Fibroblast of lung (primary cell): ENCODE results near the gene ISLR2. TPM values are rescaled to one million over a fixed set of nuclear protein-coding genes. Genes with fewer than 3 reads are reported as not detected.

Experiments used
- DNase-seq, 2 donors: peaks; one replicate each; pipeline versions ENCODE4 v3.0.0 to v3.0.0-alpha.2; 2010; ENCODE audit warnings: low read depth in 2 of 2
- H2AFZ ChIP-seq: 2 replicates; pipeline ENCODE4 v1.5.1; 2012; ENCODE audit warnings: low read length, control low read depth, inconsistent platforms
- H3K27ac ChIP-seq: 2 replicates; pipeline ENCODE4 v1.5.1; 2011; ENCODE audit warnings: low read length, control low read depth; ENCODE audit not compliant: insufficient read depth
- H3K27me3 ChIP-seq: 2 replicates; pipeline ENCODE4 v1.5.1; 2011; ENCODE audit warnings: mild to moderate bottlenecking, low read length; ENCODE audit not compliant: control insufficient read depth, insufficient read depth
- H3K36me3 ChIP-seq: 2 replicates; pipeline ENCODE4 v1.5.1; 2011; ENCODE audit warnings: low read length; ENCODE audit not compliant: control insufficient read depth, insufficient read depth
- H3K4me1 ChIP-seq: 2 replicates; pipeline ENCODE4 v1.5.1; 2011; ENCODE audit warnings: low read length; ENCODE audit not compliant: control insufficient read depth, insufficient read depth; ENCODE audit errors: extremely low read depth
- H3K4me2 ChIP-seq: 2 replicates; pipeline ENCODE4 v1.5.1; 2011; ENCODE audit warnings: low read length, control low read depth; ENCODE audit not compliant: insufficient read depth; ENCODE audit errors: extremely low read depth
- H3K4me3 ChIP-seq, 4 experiments: fragments of 200-600 bp in 1 of 4; sonication (generic) in 1 of 4; replicated peaks in 1 of 4; 2 replicates each; pipeline ENCODE4 v1.5.1; 2011 to 2016; ENCODE audit warnings: low read length in 4 of 4, low read depth in 3 of 4, mild to moderate bottlenecking in 3 of 4, control low read depth in 2 of 4, inconsistent platforms in 1 of 4, mixed read lengths in 1 of 4; ENCODE audit not compliant: insufficient read depth in 1 of 4; ENCODE audit errors: control extremely low read depth in 1 of 4
- H3K79me2 ChIP-seq: 2 replicates; pipeline ENCODE4 v1.5.1; 2012; ENCODE audit warnings: mild to moderate bottlenecking, low read length, inconsistent platforms; ENCODE audit not compliant: control insufficient read depth, insufficient read depth
- H3K9ac ChIP-seq: 2 replicates; pipeline ENCODE4 v1.5.1; 2011; ENCODE audit warnings: mild to moderate bottlenecking, low read length, control low read depth; ENCODE audit not compliant: insufficient read depth
- H3K9me3 ChIP-seq: 2 replicates; pipeline ENCODE4 v1.5.1; 2012; ENCODE audit warnings: low read depth, low read length; ENCODE audit not compliant: control insufficient read depth, insufficient read depth
- H4K20me1 ChIP-seq: 2 replicates; pipeline ENCODE4 v1.5.1; 2011; ENCODE audit warnings: low read length; ENCODE audit not compliant: control insufficient read depth, insufficient read depth; ENCODE audit errors: extremely low read depth
- CTCF ChIP-seq, 2 donors: IDR thresholded peaks in 1 of 2; conservative IDR thresholded peaks in 1 of 2; 1 replicate in 1 of 2; 2 replicates in 1 of 2; pipeline ENCODE4 v1.5.1; 2011 to 2012; ENCODE audit warnings: low read length in 2 of 2, control low read depth in 1 of 2, inconsistent platforms in 1 of 2, low read depth in 1 of 2, mild to moderate bottlenecking in 1 of 2
- EZH2 ChIP-seq: IDR thresholded peaks from 2 replicates; pipeline ENCODE4 v1.5.1; 2012; ENCODE audit warnings: low read length, control low read depth, mild to moderate bottlenecking; ENCODE audit errors: missing control alignments
- polyA plus RNA-seq, 2 donors: library from polyadenylated mRNA; depleted of rRNA in 1 of 2; stranded (reverse) in 1 of 2; unstranded in 1 of 2; fragments of >200 nt; gene quantifications; 2 replicates each; pipeline ENCODE4 v1.2.1, GENCODE V29; 2011 to 2012; ENCODE audit warnings: missing spikeins in 1 of 2
- total RNA-seq: library from RNA; depleted of rRNA; stranded (reverse); fragments of >200 nt; gene quantifications from 2 replicates; pipeline ENCODE4 v1.2.1, GENCODE V29; 2014

ISLR2 gene
- total and polyA plus RNA-seq, 2 donors (not counting 1 experiment from before 2014, with no cell fraction given) = not detected

- DNase-seq = no peak
- Histone ChIP-seq H3K36me3 (no peaks in the 10 kb centered on the region), H2AFZ (no peak overlapping the region), H3K27ac (no peak overlapping the region), H3K4me1 (no peaks in the 10 kb centered on the region), H3K4me2 (no peak overlapping the region), H3K9ac (no peak overlapping the region), H3K9me3 (no peaks in the 10 kb centered on the region), H3K27me3 (peaks cover 51% of the 10 kb centered on the region), H4K20me1 (no peaks in the 10 kb centered on the region), H3K4me3 (no peak overlapping the region), H3K79me2 (no peaks in the 10 kb centered on the region)
- no peak for TF ChIP-seq EZH2
- no peak for TF ChIP-seq CTCF (conservative IDR thresholded peaks at IDR 0.05 in 1 of 2, IDR thresholded peaks at IDR 0.05 in 1 of 2; ENCODE audit: low read depth in 1 of 2, low read length in 2 of 2)
These were observed 6.7 kb upstream of the ISLR2 start for GRCh38 chr15:74123658-74124057.

GRCh38 chr15:74124196-74124595, 6.2 kb upstream of the ISLR2 start:
- TF ChIP-seq CTCF (conservative IDR thresholded peaks at IDR 0.05 in 1 of 2, IDR thresholded peaks at IDR 0.05 in 1 of 2; ENCODE audit: low read depth in 1 of 2, low read length in 2 of 2) (no peak), EZH2 (no peak)
- H3K9me3 ChIP-seq = no peaks in the 10 kb centered on the region
- no peak for DNase-seq
- no peaks in the 10 kb centered on the region for H3K4me1 ChIP-seq
- no peaks in the 10 kb centered on the region for H3K79me2 ChIP-seq
- H2AFZ ChIP-seq = no peak overlapping the region
- H4K20me1 ChIP-seq = no peaks in the 10 kb centered on the region
- H3K4me3 ChIP-seq = no peak overlapping the region
- no peak overlapping the region for H3K9ac ChIP-seq
- no peak overlapping the region for H3K27ac ChIP-seq
- H3K4me2 ChIP-seq = no peak overlapping the region
- H3K27me3 ChIP-seq = peaks cover 57% of the 10 kb centered on the region
- no peaks in the 10 kb centered on the region for H3K36me3 ChIP-seq

- Histone ChIP-seq H3K4me2 (no peak overlapping the region), H3K4me3 (no peak overlapping the region), H3K27ac (no peak overlapping the region), H2AFZ (no peak overlapping the region), H3K9me3 (no peaks in the 10 kb centered on the region), H3K36me3 (no peaks in the 10 kb centered on the region), H3K27me3 (peaks cover 62% of the 10 kb centered on the region), H4K20me1 (no peaks in the 10 kb centered on the region), H3K9ac (no peak overlapping the region), H3K79me2 (no peaks in the 10 kb centered on the region), H3K4me1 (no peaks in the 10 kb centered on the region)
- TF ChIP-seq CTCF (conservative IDR thresholded peaks at IDR 0.05 in 1 of 2, IDR thresholded peaks at IDR 0.05 in 1 of 2; ENCODE audit: low read depth in 1 of 2, low read length in 2 of 2) (no peak), EZH2 (no peak)
- DNase-seq = peak in 1 of 2 donors; percentile 4
These were observed 5.6 kb upstream of the ISLR2 start for GRCh38 chr15:74124759-74125158.
